ENCODE measurements around the gene ALS2CL.
"Not testable (repeated sequence)": the region's sequence is repeated elsewhere in the genome, so short reads cannot be mapped to it uniquely, and the experiment has no call there.

The ALS2CL gene

GRCh38 chr3:46714728-46715506 is 21.4 kb upstream of the ALS2CL start:
- DNase-seq: no peak

- no peak for DNase-seq
Measured at GRCh38 chr3:46713898-46714552, 20.5 kb upstream of the ALS2CL start.

- no peak for DNase-seq
Measured at GRCh38 chr3:46713050-46713897, 19.8 kb upstream of the ALS2CL start.

- no peak for DNase-seq
Measured at GRCh38 chr3:46712191-46713049, 18.9 kb upstream of the ALS2CL start.

GRCh38 chr3:46711760-46712159 is 18.3 kb upstream of the ALS2CL start:
- DNase-seq: no peak

- no peak for DNase-seq
Measured at GRCh38 chr3:46711305-46711704, 17.8 kb upstream of the ALS2CL start.

- no peak for DNase-seq
Measured at GRCh38 chr3:46710671-46711295, 17.3 kb upstream of the ALS2CL start.

- no peak for DNase-seq
Measured at GRCh38 chr3:46710229-46710628, 16.8 kb upstream of the ALS2CL start.

- DNase-seq: no peak
Measured at GRCh38 chr3:46709721-46710120, 16.2 kb upstream of the ALS2CL start.

GRCh38 chr3:46709157-46709654 is 15.7 kb upstream of the ALS2CL start:
- DNase-seq: no peak

GRCh38 chr3:46708401-46709156 is 15.1 kb upstream of the ALS2CL start:
- DNase-seq: no peak

- no peak for DNase-seq
Measured at GRCh38 chr3:46707601-46708011, 14.1 kb upstream of the ALS2CL start.

GRCh38 chr3:46706771-46707582 is 13.5 kb upstream of the ALS2CL start:
- DNase-seq: no peak

- no peak for DNase-seq
Measured at GRCh38 chr3:46705751-46706552, 12.5 kb upstream of the ALS2CL start.

- DNase-seq: no peak
Measured at GRCh38 chr3:46705022-46705530, 11.6 kb upstream of the ALS2CL start.

GRCh38 chr3:46704346-46704745 is 10.9 kb upstream of the ALS2CL start:
- not testable (repeated sequence) for DNase-seq

- DNase-seq: no peak
Measured at GRCh38 chr3:46703013-46703520, 9.6 kb upstream of the ALS2CL start.

GRCh38 chr3:46702246-46703012 is 8.9 kb upstream of the ALS2CL start:
- no peak for DNase-seq
